ENCODE results near the gene PIGR. TPM values are rescaled to one million over a fixed set of nuclear protein-coding genes. Genes with fewer than 3 reads are reported as not detected.

PIGR gene
- total RNA-seq, 2 donors from 2014 or later: not detected

DNA sequence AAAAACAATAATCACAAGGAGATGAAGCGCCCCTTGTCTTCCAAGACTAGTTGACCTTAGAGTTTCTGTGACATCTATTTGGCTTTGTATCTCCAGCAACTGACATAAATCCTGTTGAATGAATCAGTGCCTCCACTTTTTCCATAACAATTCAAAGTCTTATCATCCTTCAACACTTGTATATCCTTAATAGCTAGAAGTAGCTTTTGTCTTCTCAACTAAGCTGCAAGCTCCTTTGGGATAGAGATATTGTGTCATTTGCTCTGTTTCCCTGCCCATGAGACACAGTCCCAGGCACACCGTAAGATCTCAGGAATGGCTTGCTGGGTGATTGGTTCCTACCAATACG is 5.7 kb downstream of the PIGR start:
- peaks cover 11% of the 10 kb centered on the region for H3K27me3 ChIP-seq (ENCODE audit: control insufficient read depth, insufficient read depth, low read length, poor library complexity, severe bottlenecking)
- Mint-ChIP-seq H3K36me3 (ENCODE audit: low read depth) (no peaks in the 10 kb centered on the region), H3K9me3 (no peaks in the 10 kb centered on the region), H3K4me3 (no peak overlapping the region), H3K27me3 (ENCODE audit: insufficient read depth) (peaks cover 21% of the 10 kb centered on the region), H3K4me1 (peaks cover 7% of the 10 kb centered on the region), H3K27ac (no peak overlapping the region)
- no peaks in the 10 kb centered on the region for H3K36me3 ChIP-seq (ENCODE audit: control insufficient read depth, insufficient read depth, low read length)
- H3K27ac ChIP-seq (ENCODE audit: low read depth, low read length): no peak overlapping the region
- no peaks in the 10 kb centered on the region for H3K9me3 ChIP-seq (ENCODE audit: control insufficient read depth, low read length)
- TF ChIP-seq, protein P1, sequence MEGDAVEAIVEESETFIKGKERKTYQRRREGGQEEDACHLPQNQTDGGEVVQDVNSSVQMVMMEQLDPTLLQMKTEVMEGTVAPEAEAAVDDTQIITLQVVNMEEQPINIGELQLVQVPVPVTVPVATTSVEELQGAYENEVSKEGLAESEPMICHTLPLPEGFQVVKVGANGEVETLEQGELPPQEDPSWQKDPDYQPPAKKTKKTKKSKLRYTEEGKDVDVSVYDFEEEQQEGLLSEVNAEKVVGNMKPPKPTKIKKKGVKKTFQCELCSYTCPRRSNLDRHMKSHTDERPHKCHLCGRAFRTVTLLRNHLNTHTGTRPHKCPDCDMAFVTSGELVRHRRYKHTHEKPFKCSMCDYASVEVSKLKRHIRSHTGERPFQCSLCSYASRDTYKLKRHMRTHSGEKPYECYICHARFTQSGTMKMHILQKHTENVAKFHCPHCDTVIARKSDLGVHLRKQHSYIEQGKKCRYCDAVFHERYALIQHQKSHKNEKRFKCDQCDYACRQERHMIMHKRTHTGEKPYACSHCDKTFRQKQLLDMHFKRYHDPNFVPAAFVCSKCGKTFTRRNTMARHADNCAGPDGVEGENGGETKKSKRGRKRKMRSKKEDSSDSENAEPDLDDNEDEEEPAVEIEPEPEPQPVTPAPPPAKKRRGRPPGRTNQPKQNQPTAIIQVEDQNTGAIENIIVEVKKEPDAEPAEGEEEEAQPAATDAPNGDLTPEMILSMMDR (conservative IDR thresholded peaks at IDR 0.05): no peak
- no peak overlapping the region for H3K9ac ChIP-seq (ENCODE audit: extremely low read depth, low read length, poor library complexity, severe bottlenecking)
- WGBS, 2 experiments (ENCODE audit: insufficient coverage in 1 of 2, insufficient read length in 1 of 2): 90 to 92% methylated on average over 2 to 3 of the region's 3 CpGs
- no peak for DNase-seq
- no peak overlapping the region for H3K4me3 ChIP-seq (ENCODE audit: low read length)
- H3K4me1 ChIP-seq (ENCODE audit: control insufficient read depth, insufficient read depth, low read length): no peaks in the 10 kb centered on the region

DNA sequence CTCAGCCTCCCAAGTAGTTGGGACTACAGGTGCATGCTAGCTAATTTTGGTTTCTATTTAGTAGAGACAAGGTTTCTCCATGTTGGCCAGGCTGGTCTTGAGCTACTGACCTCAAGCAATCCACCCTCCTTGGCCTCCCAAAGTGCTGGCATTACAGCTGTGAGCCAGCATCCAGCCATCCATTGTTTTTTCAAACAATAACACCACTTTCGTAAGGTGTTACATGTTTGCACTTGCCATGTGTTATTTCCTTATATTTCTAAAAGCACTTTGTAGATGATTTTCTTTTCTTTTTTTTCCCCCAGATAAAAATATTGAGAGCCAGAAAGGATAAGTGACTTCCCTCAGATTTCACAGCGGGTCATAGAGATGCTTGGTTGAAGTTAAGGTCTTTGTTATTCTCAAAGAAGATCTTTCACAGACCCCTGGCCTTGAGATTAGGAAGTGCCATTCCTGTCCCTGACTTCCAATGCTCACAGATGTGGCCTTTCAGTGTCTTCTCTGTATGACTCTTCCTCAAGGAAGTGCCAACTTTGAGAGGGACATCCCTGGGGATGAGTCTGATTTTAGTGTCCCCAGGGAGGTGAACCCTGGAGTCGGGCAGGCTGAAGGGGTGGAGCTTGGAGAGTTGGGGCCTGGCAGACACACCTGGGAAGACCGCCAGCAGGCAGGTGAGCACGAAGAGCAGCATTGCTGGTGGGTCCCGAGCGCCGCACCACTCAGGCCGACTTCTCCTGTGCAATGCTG is 6.3 kb downstream of the PIGR start:
- no peaks in the 10 kb centered on the region for H3K36me3 Mint-ChIP-seq (ENCODE audit: low read depth)
- H3K36me3 ChIP-seq (ENCODE audit: control insufficient read depth, insufficient read depth, low read length): no peaks in the 10 kb centered on the region
- no peak overlapping the region for H3K4me3 ChIP-seq (ENCODE audit: low read length)
- no peak overlapping the region for H3K27ac Mint-ChIP-seq
- H3K9me3 ChIP-seq (ENCODE audit: control insufficient read depth, low read length): no peaks in the 10 kb centered on the region
- H3K9ac ChIP-seq (ENCODE audit: extremely low read depth, low read length, poor library complexity, severe bottlenecking): no peak overlapping the region
- DNase-seq: no peak
- H3K27ac ChIP-seq (ENCODE audit: low read depth, low read length): no peak overlapping the region
- peaks cover 18% of the 10 kb centered on the region for H3K27me3 Mint-ChIP-seq (ENCODE audit: insufficient read depth)
- TF ChIP-seq, protein P1 (conservative IDR thresholded peaks at IDR 0.05): no peak
- WGBS, 2 experiments (ENCODE audit: insufficient coverage in 1 of 2, insufficient read length in 1 of 2): 90 to 97% methylated on average over 7 to 9 of the region's 9 CpGs
- H3K4me3 Mint-ChIP-seq: no peak overlapping the region
- no peaks in the 10 kb centered on the region for H3K4me1 ChIP-seq (ENCODE audit: control insufficient read depth, insufficient read depth, low read length)
- no peaks in the 10 kb centered on the region for H3K9me3 Mint-ChIP-seq
- peaks cover 7% of the 10 kb centered on the region for H3K4me1 Mint-ChIP-seq
- H3K27me3 ChIP-seq (ENCODE audit: control insufficient read depth, insufficient read depth, low read length, poor library complexity, severe bottlenecking): peaks cover 11% of the 10 kb centered on the region

DNA sequence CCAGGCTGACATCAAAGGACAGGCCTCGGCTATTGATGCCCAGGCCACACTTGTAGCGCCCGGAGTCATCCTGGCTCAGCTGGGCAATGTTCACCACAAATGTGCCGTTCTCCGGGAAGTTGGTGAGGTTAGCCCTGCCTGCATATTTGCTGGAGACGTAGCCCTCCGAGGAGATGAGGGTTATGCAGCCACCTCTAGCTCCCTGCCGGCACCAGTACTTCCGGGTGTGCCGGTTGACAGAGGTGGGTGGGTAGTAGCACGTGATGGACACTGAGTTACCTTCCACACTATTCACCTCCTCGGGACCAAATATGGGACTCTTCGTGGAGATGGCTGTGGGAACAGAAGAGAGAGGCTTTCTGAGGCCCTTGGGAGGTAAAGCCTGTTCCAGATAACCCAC is 7.1 kb downstream of the PIGR start:
- TF ChIP-seq, protein P1 (conservative IDR thresholded peaks at IDR 0.05): no peak
- H3K9me3 ChIP-seq (ENCODE audit: control insufficient read depth, low read length): no peaks in the 10 kb centered on the region
- no peak overlapping the region for H3K27ac ChIP-seq (ENCODE audit: low read depth, low read length)
- DNase-seq: no peak
- Mint-ChIP-seq H3K9me3 (no peaks in the 10 kb centered on the region), H3K4me1 (peaks cover 7% of the 10 kb centered on the region), H3K4me3 (no peak overlapping the region), H3K27me3 (ENCODE audit: insufficient read depth) (peaks cover 16% of the 10 kb centered on the region), H3K27ac (no peak overlapping the region), H3K36me3 (ENCODE audit: low read depth) (no peaks in the 10 kb centered on the region)
- no peaks in the 10 kb centered on the region for H3K4me1 ChIP-seq (ENCODE audit: control insufficient read depth, insufficient read depth, low read length)
- peaks cover 6% of the 10 kb centered on the region for H3K27me3 ChIP-seq (ENCODE audit: control insufficient read depth, insufficient read depth, low read length, poor library complexity, severe bottlenecking)
- no peak overlapping the region for H3K9ac ChIP-seq (ENCODE audit: extremely low read depth, low read length, poor library complexity, severe bottlenecking)
- H3K36me3 ChIP-seq (ENCODE audit: control insufficient read depth, insufficient read depth, low read length): no peaks in the 10 kb centered on the region
- H3K4me3 ChIP-seq (ENCODE audit: low read length): no peak overlapping the region
- WGBS, 2 experiments (ENCODE audit: insufficient coverage in 1 of 2, insufficient read length in 1 of 2): 93 to 95% methylated on average over 7 to 13 of the region's 13 CpGs
